ENCODE measurements around the gene TERC. TPM values are rescaled to one million over a fixed set of nuclear protein-coding genes. Genes with fewer than 3 reads are reported as not detected.
A peak's percentile ranks its signal among the peaks of the same experiment; 100 is the strongest.

TERC gene
- polyA plus RNA-seq, 1 donor (not counting 4 experiments of a cell fraction or from before 2014, with no cell fraction given): 0.69 TPM

GRCh38 chr3:169760479-169760878 lies 4.4 kb downstream of the TERC start:
- Histone ChIP-seq H3K4me2 (ENCODE audit: control insufficient read depth, extremely low read depth, insufficient read depth, low read depth, low read length) (no peak overlapping the region), H3K4me1 (ENCODE audit: control insufficient read depth, extremely low read depth, insufficient read depth, low read length) (peaks cover 21% of the 10 kb centered on the region), H3K36me3 (ENCODE audit: control insufficient read depth in 2 of 2, extremely low read depth in 1 of 2, insufficient read depth in 2 of 2, low read length in 2 of 2) (no peaks in the 10 kb centered on the region), H3K4me3 (ENCODE audit: control insufficient read depth in 2 of 3, extremely low read depth in 1 of 3, insufficient read depth in 2 of 3, low read depth in 1 of 3, low read length in 3 of 3) (no peak overlapping the region), H3K27me3 (ENCODE audit: control insufficient read depth, extremely low read depth, insufficient read depth, low read length) (no peaks in the 10 kb centered on the region), H3K27ac (ENCODE audit: control insufficient read depth, insufficient read depth, low read length) (peak overlapping the region; percentile 19), H3K9me1 (ENCODE audit: control insufficient read depth, extremely low read depth, insufficient read depth, low read length) (no peaks in the 10 kb centered on the region), H4K20me1 (ENCODE audit: control insufficient read depth, extremely low read depth, insufficient read depth, low read length) (no peaks in the 10 kb centered on the region), H2AFZ (ENCODE audit: control insufficient read depth, low read length) (no peak overlapping the region), H3K79me2 (ENCODE audit: control insufficient read depth, insufficient read depth, low read length) (no peaks in the 10 kb centered on the region), H3K9ac (ENCODE audit: control insufficient read depth, extremely low read depth, insufficient read depth, low read length) (no peak overlapping the region), H3K9me3 (ENCODE audit: control insufficient read depth, low read depth, low read length) (peaks cover 2% of the 10 kb centered on the region)
- DNase-seq (ENCODE audit: low read depth, low spot score) (peak; percentile 25), FAIRE-seq (no peak)
- TF ChIP-seq EZH2 (IDR thresholded peaks at IDR 0.05; ENCODE audit: low read length) (no peak), CTCF (optimal IDR thresholded peaks at IDR 0.05 in 1 of 3, IDR thresholded peaks at IDR 0.05 in 1 of 3, conservative IDR thresholded peaks at IDR 0.05 in 1 of 3; ENCODE audit: extremely low read depth in 1 of 3, insufficient read depth in 2 of 3, low read length in 3 of 3) (no peak)
- dilution Hi-C loops (cut with MboI; ENCODE audit: extremely low pct_ligation_motif_present, low sequenced_read_pairs): no loop called here

DNA sequence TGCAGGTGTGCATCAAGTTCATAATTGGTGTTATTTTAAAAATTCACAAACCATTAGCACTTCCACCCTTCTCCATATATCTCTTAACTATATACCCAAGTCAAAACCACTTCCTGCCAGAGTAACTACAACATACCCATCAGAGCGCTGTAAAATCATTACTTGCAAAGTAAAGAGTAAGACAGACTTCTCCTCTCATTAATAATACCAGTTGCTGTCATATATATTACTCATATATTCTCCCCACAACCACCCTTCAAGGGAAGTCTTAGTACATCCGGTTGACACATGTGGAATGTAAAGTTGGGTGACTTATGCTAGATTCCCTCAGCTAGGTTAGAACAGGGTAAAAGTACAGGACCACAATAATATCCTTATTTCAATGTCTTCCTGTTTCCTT lies 5.6 kb downstream of the TERC start:
- Histone ChIP-seq H3K27me3 (ENCODE audit: control insufficient read depth, extremely low read depth, insufficient read depth, low read length) (no peaks in the 10 kb centered on the region), H3K4me1 (ENCODE audit: control insufficient read depth, extremely low read depth, insufficient read depth, low read length) (peaks cover 32% of the 10 kb centered on the region), H3K36me3 (ENCODE audit: control insufficient read depth in 2 of 2, extremely low read depth in 1 of 2, insufficient read depth in 2 of 2, low read length in 2 of 2) (no peaks in the 10 kb centered on the region), H3K79me2 (ENCODE audit: control insufficient read depth, insufficient read depth, low read length) (no peaks in the 10 kb centered on the region), H2AFZ (ENCODE audit: control insufficient read depth, low read length) (no peak overlapping the region), H3K9ac (ENCODE audit: control insufficient read depth, extremely low read depth, insufficient read depth, low read length) (no peak overlapping the region), H3K9me3 (ENCODE audit: control insufficient read depth, low read depth, low read length) (peaks cover 2% of the 10 kb centered on the region), H3K4me2 (ENCODE audit: control insufficient read depth, extremely low read depth, insufficient read depth, low read depth, low read length) (peak overlapping the region; percentile 36), H3K4me3 (ENCODE audit: control insufficient read depth in 2 of 3, extremely low read depth in 1 of 3, insufficient read depth in 2 of 3, low read depth in 1 of 3, low read length in 3 of 3) (no peak overlapping the region), H3K9me1 (ENCODE audit: control insufficient read depth, extremely low read depth, insufficient read depth, low read length) (peaks cover 2% of the 10 kb centered on the region), H3K27ac (ENCODE audit: control insufficient read depth, insufficient read depth, low read length) (peak overlapping the region; percentile 61), H4K20me1 (ENCODE audit: control insufficient read depth, extremely low read depth, insufficient read depth, low read length) (no peaks in the 10 kb centered on the region)
- peak; percentile 63 for DNase-seq (ENCODE audit: low read depth, low spot score)
- TF ChIP-seq CTCF (optimal IDR thresholded peaks at IDR 0.05 in 1 of 3, IDR thresholded peaks at IDR 0.05 in 1 of 3, conservative IDR thresholded peaks at IDR 0.05 in 1 of 3; ENCODE audit: extremely low read depth in 1 of 3, insufficient read depth in 2 of 3, low read length in 3 of 3) (no peak), EZH2 (IDR thresholded peaks at IDR 0.05; ENCODE audit: low read length) (no peak)
- dilution Hi-C loops (cut with MboI; ENCODE audit: extremely low pct_ligation_motif_present, low sequenced_read_pairs): no loop called here
- FAIRE-seq: peak; percentile 82
